Esophagus squamous epithelium (tissue), 5 donors: ENCODE data around the gene GREB1. TPM values are rescaled to one million over a fixed set of nuclear protein-coding genes. Genes with fewer than 3 reads are reported as not detected.

Source experiments
- DNase-seq: peaks from one replicate; lab custom pipeline; 2025; lab: John Stamatoyannopoulos, UW
- H3K27ac ChIP-seq, 4 donors: fragments of 200-600 bp; sonication (generic); one replicate each; pipeline ENCODE4 v1.5.1; 2016 to 2019; ENCODE audit warnings: mild to moderate bottlenecking in 1 of 4
- H3K27me3 ChIP-seq, 4 donors: fragments of 200-600 bp; sonication (generic); 1 replicate in 3 of 4; 2 replicates in 1 of 4; pipeline versions ENCODE4 v1.5.1 to v1.6.0; 2017 to 2021; ENCODE audit warnings: antibody characterized with exemption in 1 of 4
- H3K36me3 ChIP-seq, 3 donors: fragments of 200-600 bp; sonication (generic); one replicate each; pipeline ENCODE4 v1.5.1; 2016 to 2019
- H3K4me1 ChIP-seq, 3 donors: fragments of 200-600 bp; sonication (generic); one replicate each; pipeline ENCODE4 v1.5.1; 2017 to 2019
- H3K4me3 ChIP-seq, 4 donors: fragments of 200-600 bp; sonication (generic); 1 replicate in 3 of 4; 2 replicates in 1 of 4; pipeline ENCODE4 v1.5.1; 2016 to 2019; ENCODE audit warnings: mild to moderate bottlenecking in 2 of 4, moderate library complexity in 1 of 4
- H3K9me3 ChIP-seq, 3 donors: fragments of 200-600 bp; sonication (generic); one replicate each; pipeline ENCODE4 v1.5.1; 2016 to 2019
- POLR2A ChIP-seq, 4 donors: fragments of 450-650 bp; IDR thresholded peaks; one replicate each; pipeline ENCODE4 v1.6.1; 2017; ENCODE audit warnings: antibody characterized with exemption in 4 of 4, mild to moderate bottlenecking in 4 of 4, moderate library complexity in 3 of 4
- WGBS, 2 donors: methylation state at CpG; one replicate each; pipeline ENCODE4 v1.1.5; 2018; 5-methylcytosine and 5-hydroxymethylcytosine counted together
- intact Hi-C: fragments of 100-400 bp; cut with DNase I; formaldehyde crosslinking; loops from one replicate; pipeline ENCODE4 v1.15.0; 2022
- total RNA-seq, 4 donors: library from RNA; depleted of rRNA; stranded (reverse); fragments of >200 nt; gene quantifications; one replicate each; pipeline ENCODE4 v1.1.0, GENCODE V29; 2016
- TF ChIP-seq, protein P1 (sequence below), 6 experiments: fragments of 450-650 bp in 4 of 6; fragments of 200-600 bp in 2 of 6; sonication (generic) in 2 of 6; IDR thresholded peaks; one replicate each; pipeline ENCODE4 v1.5.1; 2016 to 2019; ENCODE audit warnings: antibody characterized with exemption in 6 of 6, mild to moderate bottlenecking in 4 of 6, moderate library complexity in 4 of 6
- donor health status: DM: yes; HTN: yes; CAD: no.

GREB1 gene
- total RNA-seq, 4 donors from 2014 or later = 0.08 to 1.7 (median 0.51) TPM

DNA sequence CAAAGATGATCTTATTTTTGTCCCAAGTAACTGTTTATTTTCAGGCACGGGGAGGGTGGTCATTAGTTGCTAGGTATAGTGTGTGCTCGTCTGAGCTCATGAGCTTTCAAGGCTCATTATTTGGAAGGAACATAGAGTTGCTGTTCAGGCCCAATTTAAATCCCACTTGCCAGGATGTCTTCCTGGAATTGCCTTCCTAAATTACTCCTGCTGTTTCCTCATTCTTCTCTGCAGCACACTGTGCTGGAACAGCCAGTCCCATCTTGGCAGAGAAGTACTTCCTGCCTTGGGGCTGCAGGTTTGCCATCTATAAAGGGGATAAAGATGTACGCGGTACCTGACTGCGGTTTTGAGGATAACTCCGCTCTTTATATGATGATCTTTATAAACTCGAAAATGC is 37.3 kb downstream of the GREB1 start:
- H3K27me3 ChIP-seq = peaks cover 0 to 8% (median 0%) of the 10 kb centered on the region in 4 donors
- H3K4me1 ChIP-seq = no peaks in the 10 kb centered on the region
- H3K27ac ChIP-seq = no peak overlapping the region
- DNase-seq = no peak
- no peaks in the 10 kb centered on the region for H3K9me3 ChIP-seq
- intact Hi-C loops = loop anchor here (10.0 kb wide), 1 partner anchor 436 kb away; a partner anchor contains a TSS
- TF ChIP-seq POLR2A (IDR thresholded peaks at IDR 0.05) = no peak
- TF ChIP-seq, protein P1, sequence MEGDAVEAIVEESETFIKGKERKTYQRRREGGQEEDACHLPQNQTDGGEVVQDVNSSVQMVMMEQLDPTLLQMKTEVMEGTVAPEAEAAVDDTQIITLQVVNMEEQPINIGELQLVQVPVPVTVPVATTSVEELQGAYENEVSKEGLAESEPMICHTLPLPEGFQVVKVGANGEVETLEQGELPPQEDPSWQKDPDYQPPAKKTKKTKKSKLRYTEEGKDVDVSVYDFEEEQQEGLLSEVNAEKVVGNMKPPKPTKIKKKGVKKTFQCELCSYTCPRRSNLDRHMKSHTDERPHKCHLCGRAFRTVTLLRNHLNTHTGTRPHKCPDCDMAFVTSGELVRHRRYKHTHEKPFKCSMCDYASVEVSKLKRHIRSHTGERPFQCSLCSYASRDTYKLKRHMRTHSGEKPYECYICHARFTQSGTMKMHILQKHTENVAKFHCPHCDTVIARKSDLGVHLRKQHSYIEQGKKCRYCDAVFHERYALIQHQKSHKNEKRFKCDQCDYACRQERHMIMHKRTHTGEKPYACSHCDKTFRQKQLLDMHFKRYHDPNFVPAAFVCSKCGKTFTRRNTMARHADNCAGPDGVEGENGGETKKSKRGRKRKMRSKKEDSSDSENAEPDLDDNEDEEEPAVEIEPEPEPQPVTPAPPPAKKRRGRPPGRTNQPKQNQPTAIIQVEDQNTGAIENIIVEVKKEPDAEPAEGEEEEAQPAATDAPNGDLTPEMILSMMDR (IDR thresholded peaks at IDR 0.05) = no peak
- H3K4me3 ChIP-seq = no peak overlapping the region
- no peaks in the 10 kb centered on the region for H3K36me3 ChIP-seq
- 58 to 66% methylated on average over 7 of the region's 7 CpGs for WGBS, 2 donors

DNA sequence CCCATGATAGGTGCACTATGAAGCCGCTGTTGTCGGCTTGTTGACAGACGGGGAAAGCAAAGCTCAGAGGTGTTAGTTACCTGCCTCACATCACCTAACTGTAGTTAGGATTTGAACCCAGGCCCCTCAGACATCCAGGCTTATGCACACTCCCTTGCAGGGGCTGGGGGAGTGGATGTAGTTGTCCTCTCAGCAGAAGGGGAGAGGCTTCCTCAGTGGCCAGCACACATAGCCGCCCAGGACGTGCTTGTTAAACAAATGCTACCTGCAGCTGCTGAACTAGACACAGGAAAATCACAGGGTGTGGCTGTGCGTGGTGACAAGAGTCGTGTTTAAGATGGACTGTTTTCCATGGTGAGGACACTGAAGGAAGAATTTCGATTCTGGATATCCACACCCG is 39.2 kb downstream of the GREB1 start:
- Histone ChIP-seq H3K27ac (no peak overlapping the region), H3K9me3 (no peaks in the 10 kb centered on the region)
- intact Hi-C loops = loop anchor here (10.0 kb wide), 1 partner anchor 438 kb away; a partner anchor contains a TSS

DNA sequence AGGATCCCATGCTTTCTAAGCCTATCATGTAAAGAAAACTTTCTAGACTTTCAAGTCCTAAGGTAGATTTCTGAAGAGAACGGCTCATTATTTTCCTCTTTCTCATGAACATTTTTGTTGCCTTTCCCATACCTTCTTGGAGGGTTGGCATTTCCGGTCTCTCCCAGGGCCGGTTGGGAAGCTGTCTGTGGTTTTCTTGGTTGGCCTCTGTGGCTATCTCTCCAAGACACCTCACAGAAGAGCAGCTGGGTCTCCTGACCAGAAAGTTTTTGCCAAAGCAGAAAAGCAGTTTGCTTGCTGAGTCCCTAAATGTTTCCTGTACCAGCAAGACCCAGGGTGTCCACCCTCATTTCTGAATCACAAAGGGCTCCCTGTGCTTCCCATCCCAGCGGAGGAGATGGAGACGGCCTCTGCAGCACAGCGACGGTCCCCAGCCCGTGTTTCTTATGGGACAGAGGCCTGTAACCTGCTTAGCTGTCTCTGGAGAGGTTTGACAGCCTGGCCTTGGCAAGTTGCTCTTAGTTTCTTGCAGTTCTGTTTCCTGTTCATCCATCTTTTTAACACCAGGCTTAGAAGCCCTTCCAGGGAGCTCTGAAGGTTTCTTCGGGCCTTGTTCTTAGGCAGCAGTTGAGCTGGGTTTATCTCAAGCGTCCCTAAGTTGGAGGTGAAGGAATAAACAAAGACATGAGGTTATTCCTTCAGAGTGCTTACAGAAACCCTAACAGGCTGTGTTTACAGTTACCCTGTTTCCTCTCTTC is 39.8 kb downstream of the GREB1 start:
- DNase-seq = no peak

More for the DNA sequence above, 39.2 kb downstream of the GREB1 start:
- peaks cover 0 to 8% (median 0%) of the 10 kb centered on the region in 4 donors for H3K27me3 ChIP-seq
- no peaks in the 10 kb centered on the region for H3K4me1 ChIP-seq
- DNase-seq = no peak
- H3K36me3 ChIP-seq = no peaks in the 10 kb centered on the region
- 78 to 84% methylated on average over 8 to 9 of the region's 9 CpGs for WGBS, 2 donors
- H3K4me3 ChIP-seq = no peak overlapping the region
- TF ChIP-seq, protein P1 (IDR thresholded peaks at IDR 0.05) = no peak
- no peak for TF ChIP-seq POLR2A (IDR thresholded peaks at IDR 0.05)

DNA sequence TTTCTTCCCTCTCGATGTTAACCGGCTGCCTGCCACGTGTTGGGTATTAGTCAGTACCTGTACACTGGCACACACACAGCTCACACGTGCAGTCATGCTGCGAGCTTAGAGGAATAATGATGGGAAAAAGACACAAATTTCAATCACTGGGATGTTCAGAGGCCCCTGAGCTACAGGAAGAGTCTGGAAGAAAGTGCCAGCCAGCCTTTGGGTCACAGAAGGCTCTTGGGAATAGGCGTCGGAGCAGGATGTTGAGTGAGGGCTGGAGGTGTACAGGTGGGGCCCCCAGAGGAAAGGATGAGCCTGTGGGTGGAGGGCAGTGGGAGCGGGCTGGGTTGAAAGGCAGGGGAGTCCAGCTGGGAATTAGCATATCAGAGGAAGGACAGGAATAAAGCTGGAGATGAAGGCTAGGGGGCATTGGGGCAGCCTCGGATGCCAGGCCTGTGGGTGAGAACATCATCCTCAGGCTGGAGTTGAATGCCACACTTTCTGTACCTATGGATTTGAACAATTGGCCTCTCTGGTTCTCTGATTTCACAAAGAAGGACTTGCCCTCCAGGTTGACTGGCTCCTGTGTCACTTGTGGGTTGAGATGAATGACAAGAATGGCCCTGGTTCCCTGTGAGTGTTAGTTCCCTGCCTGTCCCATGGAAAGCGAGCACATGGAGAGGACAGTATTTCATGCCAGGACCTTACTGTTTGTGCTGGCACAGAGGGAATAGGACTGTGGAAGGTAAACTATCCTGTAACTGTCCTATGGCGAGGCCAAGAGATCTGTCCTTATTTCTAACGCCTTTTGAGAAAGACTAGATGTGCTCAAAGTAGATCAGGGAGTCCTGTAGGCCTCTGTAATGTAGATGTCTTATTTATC is 40.6 kb downstream of the GREB1 start:
- TF ChIP-seq, protein P1 (IDR thresholded peaks at IDR 0.05) = no peak
- TF ChIP-seq POLR2A (IDR thresholded peaks at IDR 0.05) = no peak
- H3K36me3 ChIP-seq = no peaks in the 10 kb centered on the region
- no peak overlapping the region for H3K4me3 ChIP-seq
- intact Hi-C loops = loop anchor here (10.0 kb wide), 1 partner anchor 440 kb away; a partner anchor contains a TSS
- H3K27me3 ChIP-seq = peaks cover 0 to 5% (median 0%) of the 10 kb centered on the region in 4 donors
- 59 to 65% methylated on average over 9 to 11 of the region's 12 CpGs for WGBS, 2 donors
- H3K9me3 ChIP-seq = no peaks in the 10 kb centered on the region
- H3K4me1 ChIP-seq = no peaks in the 10 kb centered on the region
- no peak for DNase-seq
- no peak overlapping the region for H3K27ac ChIP-seq

More for the DNA sequence above, 39.8 kb downstream of the GREB1 start:
- H3K9me3 ChIP-seq = no peaks in the 10 kb centered on the region
- WGBS, 2 donors = 67 to 79% methylated on average over 4 to 10 of the region's 10 CpGs
- peaks cover 0 to 8% (median 0%) of the 10 kb centered on the region in 4 donors for H3K27me3 ChIP-seq
- TF ChIP-seq POLR2A (IDR thresholded peaks at IDR 0.05) = no peak
- TF ChIP-seq, protein P1 (IDR thresholded peaks at IDR 0.05) = no peak
- no peak overlapping the region for H3K27ac ChIP-seq
- H3K36me3 ChIP-seq = no peaks in the 10 kb centered on the region
- no peak overlapping the region for H3K4me3 ChIP-seq
- intact Hi-C loops = loop anchor here (10.0 kb wide), 1 partner anchor 439 kb away; a partner anchor contains a TSS
- H3K4me1 ChIP-seq = no peaks in the 10 kb centered on the region
